A549 (cell line): ENCODE data around the gene GALNT4. TPM values are rescaled to one million over a fixed set of nuclear protein-coding genes. Genes with fewer than 3 reads are reported as not detected.

ENCODE experiments used
- ATAC-seq, 2 experiments: fragments of 200-7000 bp in 1 of 2; fragments of >200 bp in 1 of 2; cut with Nextera tagmentation in 1 of 2; cut with Tn5 transposase in 1 of 2; 3 replicates each; pipeline versions ENCODE4 v1.8.0 to v1.9.1; 2018 to 2020; ENCODE audit warnings: mild to moderate bottlenecking in 1 of 2, moderate library complexity in 1 of 2
- CTCF ChIA-PET: fragments of 300-600 bp; sonication (Branson Sonifier 250); formaldehyde crosslinking; extraction: SDS; loops from one replicate; lab custom pipeline; 2021; ENCODE audit warnings: antibody characterized with exemption, inconsistent platforms; lab: Yijun Ruan, JAX
- POLR2A ChIA-PET: fragments of 350-600 bp; formaldehyde crosslinking; extraction: SDS; loops from one replicate; lab custom pipeline; 2021; ENCODE audit warnings: antibody characterized with exemption, inconsistent platforms; lab: Yijun Ruan, JAX
- DNase-seq, 2 experiments: peaks; one replicate each; pipeline versions ENCODE4 v3.0.0 to v3.0.0-alpha.2; 2011 to 2016; ENCODE audit warnings: low read depth in 1 of 2, low spot score in 1 of 2
- FAIRE-seq: peaks from 2 replicates; lab custom pipeline; 2011; peaks lifted over from hg19 to GRCh38; lab: Jason Lieb, UNC
- H3K27ac ChIP-seq, 2 experiments: fragments of >200 bp; sonication (Bioruptor Twin); formaldehyde crosslinking; 3 replicates each; pipeline ENCODE4 v1.5.1; 2016 to 2017
- H3K4me1 ChIP-seq: fragments of >200 bp; sonication (Bioruptor Twin); formaldehyde crosslinking; 3 replicates; pipeline ENCODE4 v1.6.1; 2016
- H3K4me2 ChIP-seq: fragments of >200 bp; sonication (Bioruptor Twin); formaldehyde crosslinking; 3 replicates; pipeline ENCODE4 v1.6.1; 2016
- H3K4me3 ChIP-seq: fragments of >200 bp; sonication (Bioruptor Twin); formaldehyde crosslinking; 3 replicates; pipeline ENCODE4 v1.5.1; 2016
- H3K9me3 ChIP-seq: fragments of >200 bp; sonication (Bioruptor Twin); formaldehyde crosslinking; 3 replicates; pipeline ENCODE4 v1.6.1; 2016
- BHLHE40 ChIP-seq: IDR thresholded peaks from 2 replicates; pipeline ENCODE4 v1.6.1; 2012; ENCODE audit warnings: low read depth, low read length, inconsistent platforms
- CEBPB ChIP-seq, 2 experiments: fragments of >200 bp in 1 of 2; sonication (Bioruptor Twin) in 1 of 2; formaldehyde crosslinking in 1 of 2; IDR thresholded peaks; 2 replicates each; pipeline ENCODE4 v1.6.1; 2012 to 2016
- HOXB13 ChIP-seq: fragments of 250-450 bp; sonication (Bioruptor Pico); IDR thresholded peaks from 2 replicates; pipeline ENCODE4 v1.5.0; 2020; ENCODE audit warnings: low read depth, mild to moderate bottlenecking, moderate library complexity
- HOXB5 ChIP-seq: fragments of 250-450 bp; sonication (Bioruptor Pico); IDR thresholded peaks from 2 replicates; pipeline ENCODE4 v1.5.0; 2020; ENCODE audit warnings: mild to moderate bottlenecking, moderate library complexity
- JUN ChIP-seq, 2 experiments: fragments of >200 bp; sonication (Bioruptor Twin); formaldehyde crosslinking; IDR thresholded peaks; 2 replicates in 1 of 2; 3 replicates in 1 of 2; pipeline ENCODE4 v1.6.1; 2016 to 2017
- KDM1A ChIP-seq: fragments of 200-600 bp; sonication (generic); IDR thresholded peaks from 2 replicates; pipeline ENCODE4 v1.6.1; 2016; ENCODE audit warnings: low read depth, mild to moderate bottlenecking
- KDM5A ChIP-seq: fragments of 200-600 bp; sonication (generic); IDR thresholded peaks from 2 replicates; pipeline ENCODE4 v1.6.1; 2016; ENCODE audit warnings: antibody characterized with exemption, mild to moderate bottlenecking
- MAZ ChIP-seq: fragments of 150-350 bp; IDR thresholded peaks from 2 replicates; pipeline ENCODE4 v1.6.1; 2014; ENCODE audit warnings: antibody characterized with exemption, low read depth, low read length, borderline replicate concordance
- NFE2L2 ChIP-seq: fragments of 150-350 bp; conservative IDR thresholded peaks from 2 replicates; pipeline ENCODE4 v1.6.1; 2014; ENCODE audit warnings: low read length
- PHF8 ChIP-seq: fragments of 200-600 bp; sonication (generic); IDR thresholded peaks from 2 replicates; pipeline ENCODE4 v1.6.1; 2016; ENCODE audit warnings: low read depth, mild to moderate bottlenecking, antibody characterized with exemption, moderate library complexity, borderline replicate concordance
- POLR2A ChIP-seq: IDR thresholded peaks from 2 replicates; pipeline ENCODE4 v1.6.1; 2012; ENCODE audit warnings: mild to moderate bottlenecking, low read length
- POLR2AphosphoS2 ChIP-seq: conservative IDR thresholded peaks from 2 replicates; pipeline ENCODE4 v1.6.1; 2012; ENCODE audit warnings: low read length, improper control_type of control experiment, inconsistent platforms
- RAD21 ChIP-seq, 2 experiments: fragments of >200 bp in 1 of 2; sonication (Bioruptor Twin) in 1 of 2; formaldehyde crosslinking in 1 of 2; IDR thresholded peaks in 1 of 2; conservative IDR thresholded peaks in 1 of 2; 2 replicates in 1 of 2; 3 replicates in 1 of 2; pipeline ENCODE4 v1.6.1; 2012 to 2018; ENCODE audit warnings: inconsistent platforms in 1 of 2
- RARB ChIP-seq: fragments of 250-450 bp; sonication (Bioruptor Pico); IDR thresholded peaks from 2 replicates; pipeline ENCODE4 v1.8.0; 2021; ENCODE audit warnings: mild to moderate bottlenecking, moderate library complexity
- RNF2 ChIP-seq: fragments of 200-600 bp; sonication (generic); IDR thresholded peaks from 2 replicates; pipeline ENCODE4 v1.6.1; 2016; ENCODE audit warnings: low read depth, mild to moderate bottlenecking, antibody characterized with exemption, moderate library complexity, borderline replicate concordance
- SMC3 ChIP-seq: fragments of >200 bp; sonication (Bioruptor Twin); formaldehyde crosslinking; IDR thresholded peaks from 3 replicates; pipeline ENCODE4 v1.6.1; 2018; ENCODE audit warnings: inconsistent platforms
- TFCP2L1 ChIP-seq: fragments of 250-450 bp; sonication (Bioruptor Pico); IDR thresholded peaks from 2 replicates; pipeline ENCODE4 v1.5.0; 2021; ENCODE audit warnings: mild to moderate bottlenecking
- ZC3H11A ChIP-seq: fragments of 450-650 bp; IDR thresholded peaks from 2 replicates; pipeline ENCODE4 v1.6.1; 2014; ENCODE audit warnings: antibody characterized with exemption, mild to moderate bottlenecking
- ZFP36 ChIP-seq: fragments of 450-650 bp; IDR thresholded peaks from 2 replicates; pipeline ENCODE4 v1.6.1; 2014; ENCODE audit warnings: borderline replicate concordance; ENCODE audit not compliant: partially characterized antibody
- ZSCAN20 ChIP-seq: fragments of 250-450 bp; sonication (Bioruptor Pico); IDR thresholded peaks from 2 replicates; pipeline ENCODE4 v1.8.0; 2022; ENCODE audit warnings: mild to moderate bottlenecking, moderate library complexity
- WGBS: methylation state at CpG from one replicate; pipeline ENCODE4 v1.1.6; 2017; ENCODE audit errors: missing lambda C conversion rate; 5-methylcytosine and 5-hydroxymethylcytosine counted together
- polyA minus RNA-seq: library from RNA; depleted of rRNA, polyadenylated mRNA; stranded (reverse); fragments of >200 nt; gene quantifications from 2 replicates; pipeline ENCODE4 v1.2.3, GENCODE V29; 2011; rRNA and poly(A)+ RNA removed
- polyA plus RNA-seq, 4 experiments: library from polyadenylated mRNA; depleted of rRNA in 3 of 4; stranded (reverse); fragments of >200 nt; fragmentation: RNase III in 1 of 4; extraction: RNeasy Plus Mini Kit Qiagen cat#74134 plus additional on column Dnase treatment in 1 of 4; gene quantifications; 2 replicates in 3 of 4; 3 replicates in 1 of 4; pipeline ENCODE4 v1.2.3, GENCODE V29; 2011 to 2017
- TF ChIP-seq, protein P1 (sequence below): fragments of 250-450 bp; sonication (Bioruptor Pico); IDR thresholded peaks from 2 replicates; pipeline ENCODE4 v1.5.0; 2021; ENCODE audit warnings: mild to moderate bottlenecking, moderate library complexity, borderline replicate concordance
- TF ChIP-seq, protein P2 (sequence below): fragments of >200 bp; sonication (Bioruptor Twin); formaldehyde crosslinking; IDR thresholded peaks from 3 replicates; pipeline ENCODE4 v1.6.1; 2016
- TF ChIP-seq, protein P3 (sequence below): fragments of >200 bp; sonication (Bioruptor Twin); formaldehyde crosslinking; IDR thresholded peaks from 3 replicates; pipeline ENCODE4 v1.5.1; 2016
- TF ChIP-seq, protein P4 (sequence below): IDR thresholded peaks from 2 replicates; pipeline ENCODE4 v1.6.1; 2012
- TF ChIP-seq, protein P5 (sequence below): fragments of 200-600 bp; sonication (generic); IDR thresholded peaks from 2 replicates; pipeline ENCODE4 v1.6.1; 2016; ENCODE audit warnings: antibody characterized with exemption, mild to moderate bottlenecking, moderate library complexity

Gene GALNT4
- polyA plus RNA-seq (2011; rRNA removed) = 12.6 and 14.3 TPM in 2 replicates
- polyA plus RNA-seq (2012; cell fraction: cytosol; rRNA removed) = 1.3 TPM in 2 replicates
- polyA plus RNA-seq (2012; cell fraction: nucleus; rRNA removed) = 1.1 and 1.6 TPM in 2 replicates
- 3.8 to 5.9 TPM (median 5.5 TPM) in 3 replicates for polyA plus RNA-seq (2017; fragmentation: RNase III; extraction: RNeasy Plus Mini Kit Qiagen cat#74134 plus additional on column Dnase treatment)
- polyA minus RNA-seq = 5.1 and 7.2 TPM in 2 replicates

DNA sequence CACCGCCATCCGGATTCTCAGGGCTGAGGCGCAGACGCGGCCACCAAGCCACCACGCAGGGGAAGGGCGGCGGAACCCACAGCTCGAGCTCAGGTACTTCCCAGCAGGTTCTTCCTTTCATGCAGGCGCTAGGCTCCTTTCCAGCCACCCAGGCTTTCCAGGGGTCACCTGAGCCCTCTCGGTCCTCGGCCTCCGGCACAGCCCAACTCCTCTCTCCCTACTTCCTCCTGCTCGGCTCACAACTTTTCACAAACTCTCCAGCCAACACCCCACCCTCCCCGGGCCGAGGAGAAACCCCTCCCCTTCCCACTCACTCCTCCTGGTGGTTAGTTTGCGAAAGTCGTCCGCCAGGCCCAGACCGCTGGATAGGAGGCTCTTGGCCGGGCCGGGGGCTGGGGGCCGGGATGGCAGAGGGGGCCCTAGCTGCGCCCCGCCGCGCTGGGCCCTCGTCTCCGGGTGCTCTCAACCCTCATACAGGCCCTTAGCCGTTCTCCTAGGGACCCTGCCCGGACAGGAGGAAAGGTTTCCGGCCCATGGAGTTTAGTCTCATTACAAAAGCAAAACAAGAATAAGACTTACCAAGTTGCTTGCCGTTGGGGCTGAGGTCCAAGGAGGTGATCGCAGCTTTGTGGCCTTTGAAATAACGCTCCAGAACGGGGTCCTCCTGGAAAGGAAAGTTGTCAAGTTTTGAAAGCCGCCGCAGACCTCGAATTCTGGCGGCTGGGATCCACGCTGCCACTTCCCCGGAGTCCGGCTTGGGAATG lies at the start of gene GALNT4:
Gene GALNT4 (minus strand): TSS at position 256 of the 764 bp plus-strand sequence. CDS start 247 bp downstream, at position 9.
- peak; percentile 88 to 93 for ATAC-seq
- FAIRE-seq = no peak
- POLR2A ChIA-PET = interaction anchor here (0.7 kb wide), 1 partner anchor 53 kb away, joined by 3 read pairs; no protein-coding TSS in a partner anchor
- no peaks in the 10 kb centered on the region for H3K9me3 ChIP-seq
- under 1% methylated on average over 33 of the region's 43 CpGs for WGBS
- peak within 1 kb of the TSS; percentile 86 for H3K4me2 ChIP-seq
- peak within 1 kb of the TSS; percentile 75 for H3K4me3 ChIP-seq
- H3K27ac ChIP-seq = peak within 1 kb of the TSS; percentile 93 to 96
- CTCF ChIA-PET = interaction anchor here (0.6 to 4.3 kb wide), 23 partner anchors 12 to 1409 kb away, joined by 3 to 34 read pairs (median 3); partner anchors contain the start of gene KITLG
- peak; percentile 90 to 95 for DNase-seq
- H3K4me1 ChIP-seq = peaks cover 48% of the 10 kb centered on the region
- TF ChIP-seq RAD21 (conservative IDR thresholded peaks at IDR 0.05 in 1 of 2, IDR thresholded peaks at IDR 0.05 in 1 of 2) = peak; percentile 55 to 68
- TF ChIP-seq RNF2 = no peak
- no peak for TF ChIP-seq ZSCAN20
- TF ChIP-seq HOXB13 (CRISPR knock-in tag) = no peak
- TF ChIP-seq RARB (CRISPR knock-in tag) = no peak
- TF ChIP-seq JUN (IDR thresholded peaks at IDR 0.05) = no peak
- TF ChIP-seq NFE2L2 = no peak
- TF ChIP-seq, protein P1, sequence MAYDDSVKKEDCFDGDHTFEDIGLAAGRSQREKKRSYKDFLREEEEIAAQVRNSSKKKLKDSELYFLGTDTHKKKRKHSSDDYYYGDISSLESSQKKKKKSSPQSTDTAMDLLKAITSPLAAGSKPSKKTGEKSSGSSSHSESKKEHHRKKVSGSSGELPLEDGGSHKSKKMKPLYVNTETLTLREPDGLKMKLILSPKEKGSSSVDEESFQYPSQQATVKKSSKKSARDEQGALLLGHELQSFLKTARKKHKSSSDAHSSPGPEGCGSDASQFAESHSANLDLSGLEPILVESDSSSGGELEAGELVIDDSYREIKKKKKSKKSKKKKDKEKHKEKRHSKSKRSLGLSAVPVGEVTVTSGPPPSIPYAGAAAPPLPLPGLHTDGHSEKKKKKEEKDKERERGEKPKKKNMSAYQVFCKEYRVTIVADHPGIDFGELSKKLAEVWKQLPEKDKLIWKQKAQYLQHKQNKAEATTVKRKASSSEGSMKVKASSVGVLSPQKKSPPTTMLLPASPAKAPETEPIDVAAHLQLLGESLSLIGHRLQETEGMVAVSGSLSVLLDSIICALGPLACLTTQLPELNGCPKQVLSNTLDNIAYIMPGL (CRISPR knock-in tag) = no peak
- no peak for TF ChIP-seq MAZ
- TF ChIP-seq, protein P2, sequence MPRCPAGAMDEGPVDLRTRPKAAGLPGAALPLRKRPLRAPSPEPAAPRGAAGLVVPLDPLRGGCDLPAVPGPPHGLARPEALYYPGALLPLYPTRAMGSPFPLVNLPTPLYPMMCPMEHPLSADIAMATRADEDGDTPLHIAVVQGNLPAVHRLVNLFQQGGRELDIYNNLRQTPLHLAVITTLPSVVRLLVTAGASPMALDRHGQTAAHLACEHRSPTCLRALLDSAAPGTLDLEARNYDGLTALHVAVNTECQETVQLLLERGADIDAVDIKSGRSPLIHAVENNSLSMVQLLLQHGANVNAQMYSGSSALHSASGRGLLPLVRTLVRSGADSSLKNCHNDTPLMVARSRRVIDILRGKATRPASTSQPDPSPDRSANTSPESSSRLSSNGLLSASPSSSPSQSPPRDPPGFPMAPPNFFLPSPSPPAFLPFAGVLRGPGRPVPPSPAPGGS = 0 out of 3 replicates have a peak, but pooled peaks have one; percentile 13
- TF ChIP-seq HOXB5 = no peak
- TF ChIP-seq PHF8 = no peak; the same call in 1 of the 2 replicates
- peak; percentile 90 for TF ChIP-seq SMC3
- TF ChIP-seq POLR2A = peak; percentile 51
- TF ChIP-seq POLR2AphosphoS2 = no peak
- no peak for TF ChIP-seq TFCP2L1 (CRISPR knock-in tag)
- TF ChIP-seq, protein P3, sequence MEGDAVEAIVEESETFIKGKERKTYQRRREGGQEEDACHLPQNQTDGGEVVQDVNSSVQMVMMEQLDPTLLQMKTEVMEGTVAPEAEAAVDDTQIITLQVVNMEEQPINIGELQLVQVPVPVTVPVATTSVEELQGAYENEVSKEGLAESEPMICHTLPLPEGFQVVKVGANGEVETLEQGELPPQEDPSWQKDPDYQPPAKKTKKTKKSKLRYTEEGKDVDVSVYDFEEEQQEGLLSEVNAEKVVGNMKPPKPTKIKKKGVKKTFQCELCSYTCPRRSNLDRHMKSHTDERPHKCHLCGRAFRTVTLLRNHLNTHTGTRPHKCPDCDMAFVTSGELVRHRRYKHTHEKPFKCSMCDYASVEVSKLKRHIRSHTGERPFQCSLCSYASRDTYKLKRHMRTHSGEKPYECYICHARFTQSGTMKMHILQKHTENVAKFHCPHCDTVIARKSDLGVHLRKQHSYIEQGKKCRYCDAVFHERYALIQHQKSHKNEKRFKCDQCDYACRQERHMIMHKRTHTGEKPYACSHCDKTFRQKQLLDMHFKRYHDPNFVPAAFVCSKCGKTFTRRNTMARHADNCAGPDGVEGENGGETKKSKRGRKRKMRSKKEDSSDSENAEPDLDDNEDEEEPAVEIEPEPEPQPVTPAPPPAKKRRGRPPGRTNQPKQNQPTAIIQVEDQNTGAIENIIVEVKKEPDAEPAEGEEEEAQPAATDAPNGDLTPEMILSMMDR = peak; percentile 62
- TF ChIP-seq, protein P4, sequence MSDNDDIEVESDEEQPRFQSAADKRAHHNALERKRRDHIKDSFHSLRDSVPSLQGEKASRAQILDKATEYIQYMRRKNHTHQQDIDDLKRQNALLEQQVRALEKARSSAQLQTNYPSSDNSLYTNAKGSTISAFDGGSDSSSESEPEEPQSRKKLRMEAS = peak; percentile 34
- no peak for TF ChIP-seq KDM1A
- peak in 1 of 2 experiments; percentile 25; a peak in 1 of 4 replicates for TF ChIP-seq CEBPB (IDR thresholded peaks at IDR 0.05)
- no peak for TF ChIP-seq ZC3H11A
- TF ChIP-seq BHLHE40 = no peak
- TF ChIP-seq KDM5A = no peak; the same call in none of the 2 replicates
- no peak for TF ChIP-seq ZFP36
- TF ChIP-seq, protein P5, sequence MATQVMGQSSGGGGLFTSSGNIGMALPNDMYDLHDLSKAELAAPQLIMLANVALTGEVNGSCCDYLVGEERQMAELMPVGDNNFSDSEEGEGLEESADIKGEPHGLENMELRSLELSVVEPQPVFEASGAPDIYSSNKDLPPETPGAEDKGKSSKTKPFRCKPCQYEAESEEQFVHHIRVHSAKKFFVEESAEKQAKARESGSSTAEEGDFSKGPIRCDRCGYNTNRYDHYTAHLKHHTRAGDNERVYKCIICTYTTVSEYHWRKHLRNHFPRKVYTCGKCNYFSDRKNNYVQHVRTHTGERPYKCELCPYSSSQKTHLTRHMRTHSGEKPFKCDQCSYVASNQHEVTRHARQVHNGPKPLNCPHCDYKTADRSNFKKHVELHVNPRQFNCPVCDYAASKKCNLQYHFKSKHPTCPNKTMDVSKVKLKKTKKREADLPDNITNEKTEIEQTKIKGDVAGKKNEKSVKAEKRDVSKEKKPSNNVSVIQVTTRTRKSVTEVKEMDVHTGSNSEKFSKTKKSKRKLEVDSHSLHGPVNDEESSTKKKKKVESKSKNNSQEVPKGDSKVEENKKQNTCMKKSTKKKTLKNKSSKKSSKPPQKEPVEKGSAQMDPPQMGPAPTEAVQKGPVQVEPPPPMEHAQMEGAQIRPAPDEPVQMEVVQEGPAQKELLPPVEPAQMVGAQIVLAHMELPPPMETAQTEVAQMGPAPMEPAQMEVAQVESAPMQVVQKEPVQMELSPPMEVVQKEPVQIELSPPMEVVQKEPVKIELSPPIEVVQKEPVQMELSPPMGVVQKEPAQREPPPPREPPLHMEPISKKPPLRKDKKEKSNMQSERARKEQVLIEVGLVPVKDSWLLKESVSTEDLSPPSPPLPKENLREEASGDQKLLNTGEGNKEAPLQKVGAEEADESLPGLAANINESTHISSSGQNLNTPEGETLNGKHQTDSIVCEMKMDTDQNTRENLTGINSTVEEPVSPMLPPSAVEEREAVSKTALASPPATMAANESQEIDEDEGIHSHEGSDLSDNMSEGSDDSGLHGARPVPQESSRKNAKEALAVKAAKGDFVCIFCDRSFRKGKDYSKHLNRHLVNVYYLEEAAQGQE = 0 out of 2 replicates have a peak, but pooled peaks have one; percentile 11
